DOHH2 (cell line): Measurements from ENCODE around the gene FRMPD4.

Experiments
- CTCF ChIP-seq: fragments of 200-600 bp; sonication (generic); IDR thresholded peaks from one replicate; pipeline ENCODE4 v1.5.1; 2014; ENCODE audit warnings: antibody characterized with exemption, mild to moderate bottlenecking, low read depth, low read length; ENCODE audit not compliant: poor library complexity, severe bottlenecking
- EZH2phosphoT487 ChIP-seq: fragments of 200-600 bp; sonication (generic); IDR thresholded peaks from 2 replicates; pipeline ENCODE4 v1.6.1; 2017; ENCODE audit warnings: borderline replicate concordance, mild to moderate bottlenecking, antibody characterized with exemption, low read length, moderate library complexity, mixed read lengths

- no peak for TF ChIP-seq CTCF
- TF ChIP-seq EZH2phosphoT487, result no peak
Observed at GRCh38 chrX:12581546-12581945, 443.3 kb downstream of the FRMPD4 start.
